HG02571 (cell line): ENCODE measurements around the gene DENND2D.

Source experiments
- ATAC-seq: cut with Tn5 transposase; IDR thresholded peaks from one replicate; pipeline ENCODE4 v1.9.1; 2021; ENCODE audit warnings: mild to moderate bottlenecking, moderate library complexity; ENCODE audit not compliant: unreplicated experiment

The DENND2D gene

DNA sequence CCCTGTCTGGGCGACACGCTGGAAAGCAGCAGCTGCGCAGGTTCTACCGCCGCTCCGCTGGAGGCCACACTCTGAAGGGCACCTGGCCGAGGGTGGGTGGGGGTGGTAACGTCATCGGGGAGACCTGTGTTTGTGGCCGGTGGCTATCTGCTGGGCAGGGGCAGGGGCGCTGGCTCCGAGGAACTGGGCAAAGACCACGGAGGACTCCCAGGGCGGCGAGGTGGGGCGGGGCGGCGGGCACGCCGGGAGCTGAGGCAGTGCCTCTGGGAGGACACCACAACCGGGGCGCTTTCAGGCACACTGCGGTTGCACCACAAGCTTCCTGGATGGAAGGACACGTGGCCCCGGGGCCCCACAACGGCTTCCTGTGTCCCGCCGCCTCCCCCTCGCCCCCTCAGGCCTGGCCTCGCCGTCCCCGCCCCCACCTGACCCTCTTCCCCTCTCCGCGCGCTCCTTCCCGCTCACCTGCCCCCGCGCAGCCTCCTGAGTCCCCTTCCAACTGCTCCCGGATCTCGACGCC lies 3.3 kb upstream of the DENND2D start:
- peak; percentile 68 for ATAC-seq

DNA sequence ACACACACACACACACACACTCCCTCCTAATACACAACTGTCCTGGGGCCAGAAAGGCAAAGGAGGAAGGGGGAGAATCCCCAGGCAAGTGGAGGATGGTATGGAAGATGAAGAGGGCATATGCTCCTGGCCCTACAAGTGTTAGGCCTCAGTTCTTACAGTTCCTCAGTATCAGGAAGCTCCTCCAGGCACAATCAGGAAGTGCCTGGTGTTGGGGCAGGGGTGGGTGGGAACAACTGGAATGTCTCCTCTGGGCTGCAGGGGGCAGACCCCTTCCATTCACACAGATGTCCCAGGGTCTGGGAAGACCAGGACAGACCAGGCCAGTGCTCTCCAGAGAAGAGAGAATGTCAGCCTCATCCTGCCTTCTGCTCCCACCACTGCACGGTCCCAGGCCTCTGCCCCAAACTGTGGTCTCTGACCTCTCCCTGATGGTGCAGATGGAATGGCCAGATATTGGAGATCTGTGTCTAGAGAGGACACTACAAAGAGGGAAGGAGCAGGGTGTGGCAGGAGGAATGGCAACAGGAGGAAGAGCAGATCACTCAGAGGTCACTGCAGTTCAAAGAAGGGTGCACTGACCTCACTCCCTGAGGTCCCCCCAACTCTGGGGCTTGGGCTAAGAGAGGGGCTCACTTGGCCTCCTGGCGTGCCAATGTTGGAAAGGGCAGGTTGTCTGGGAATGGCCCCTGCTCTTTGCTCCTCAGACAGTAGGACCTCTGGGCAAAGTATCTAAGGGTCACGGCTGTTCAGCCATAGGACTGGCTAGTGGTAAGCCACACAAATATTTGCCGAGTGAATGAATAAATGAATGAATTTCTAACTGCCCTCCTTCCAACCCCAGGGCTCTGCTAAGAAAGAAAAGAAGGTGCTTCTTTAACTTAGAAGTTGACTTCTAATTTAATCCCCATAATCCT lies 2.5 kb upstream of the DENND2D start:
- ATAC-seq = no peak

DNA sequence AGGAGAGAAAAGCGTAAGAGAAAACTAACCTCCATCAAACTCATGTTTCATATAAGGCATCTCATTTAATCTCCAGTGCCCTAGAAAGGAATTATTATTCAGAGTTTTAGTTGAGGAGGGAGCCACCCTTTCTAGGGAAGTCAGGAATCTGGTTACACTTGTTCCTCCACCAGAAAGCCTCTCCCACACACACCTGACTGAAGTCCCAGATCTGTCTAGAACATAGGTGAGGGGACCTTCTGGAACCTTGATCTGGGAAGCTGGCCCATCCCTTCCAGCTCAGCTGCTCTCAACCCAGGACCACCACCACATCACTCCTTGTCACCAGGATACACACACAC lies 1.9 kb upstream of the DENND2D start:
- ATAC-seq = no peak

DNA sequence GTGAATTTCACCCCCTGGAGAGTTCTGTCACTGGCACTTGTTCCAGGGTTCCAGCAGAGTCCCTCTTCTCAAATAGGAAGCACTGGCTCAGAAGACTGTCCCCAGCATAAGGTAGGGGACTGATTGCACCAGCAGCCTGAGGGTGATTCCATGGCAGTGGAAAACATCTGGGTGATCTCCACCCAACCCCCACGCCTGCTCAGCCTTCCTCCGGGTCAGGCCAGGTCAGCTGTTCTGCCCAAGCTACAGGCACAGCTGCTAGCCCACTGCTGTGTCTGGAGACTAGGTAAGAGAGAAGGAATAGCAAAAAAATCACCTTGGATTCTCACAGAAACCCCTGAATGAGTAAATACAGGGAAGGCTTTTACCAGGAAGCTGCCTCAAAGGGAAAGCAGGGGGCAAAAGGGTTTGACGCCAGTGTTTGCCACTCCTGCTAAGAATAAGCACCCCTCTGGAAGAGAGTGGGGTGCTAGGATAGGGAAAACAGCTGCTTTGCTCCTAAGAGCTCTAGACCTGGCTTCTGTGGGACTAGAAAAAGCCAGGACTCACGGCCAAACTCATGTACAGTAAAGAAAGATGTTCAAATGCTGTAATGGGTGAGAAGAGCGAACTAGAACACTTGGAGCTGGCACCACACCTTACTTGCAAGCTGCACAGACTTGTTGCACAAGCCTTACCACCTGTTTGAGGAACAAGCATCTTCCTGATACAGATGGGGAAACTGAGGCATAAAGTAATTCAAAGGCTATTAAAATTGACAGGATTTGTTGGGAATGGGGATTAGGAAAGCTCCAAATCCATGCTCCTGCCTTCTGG lies 1.0 kb upstream of the DENND2D start:
- no peak for ATAC-seq

DNA sequence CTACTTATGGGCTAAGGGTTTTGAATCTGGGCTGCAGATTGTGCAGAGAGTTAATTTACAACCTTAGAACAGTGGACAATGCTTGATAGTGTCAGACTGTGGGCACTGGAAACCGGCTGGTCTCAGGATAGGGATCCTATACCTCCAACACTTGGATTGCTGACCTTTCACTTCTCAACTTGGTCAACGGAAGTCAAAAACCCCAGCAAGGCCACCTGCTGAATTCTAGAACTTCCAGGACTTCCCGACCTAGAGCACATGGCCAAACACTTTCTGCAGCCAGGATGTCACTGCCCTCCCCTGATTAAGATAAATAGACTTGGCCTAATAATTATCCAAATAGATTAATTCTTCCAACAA lies 336 bp upstream of the DENND2D start:
- ATAC-seq = no peak

DNA sequence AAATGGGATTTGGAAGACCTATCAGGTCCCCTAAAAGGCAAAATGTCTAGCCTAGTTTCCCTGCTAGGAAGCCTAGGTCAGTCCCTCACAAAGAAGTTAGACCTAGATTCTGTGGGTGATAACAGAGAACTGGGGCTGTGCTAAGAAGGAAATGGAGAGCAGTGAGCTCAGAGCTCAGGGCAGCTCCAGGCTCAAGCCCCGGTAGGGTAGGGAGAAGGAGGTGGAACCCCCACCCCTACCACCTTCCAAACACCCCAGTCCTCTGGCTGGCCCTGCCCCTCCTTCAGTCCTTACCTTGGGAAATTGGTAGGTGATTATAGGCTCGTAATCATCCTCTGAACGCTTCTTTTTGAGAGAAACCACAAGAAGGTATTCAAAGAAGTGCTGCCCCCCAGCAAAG lies 1.1 kb downstream of the DENND2D start:
- ATAC-seq = no peak

DNA sequence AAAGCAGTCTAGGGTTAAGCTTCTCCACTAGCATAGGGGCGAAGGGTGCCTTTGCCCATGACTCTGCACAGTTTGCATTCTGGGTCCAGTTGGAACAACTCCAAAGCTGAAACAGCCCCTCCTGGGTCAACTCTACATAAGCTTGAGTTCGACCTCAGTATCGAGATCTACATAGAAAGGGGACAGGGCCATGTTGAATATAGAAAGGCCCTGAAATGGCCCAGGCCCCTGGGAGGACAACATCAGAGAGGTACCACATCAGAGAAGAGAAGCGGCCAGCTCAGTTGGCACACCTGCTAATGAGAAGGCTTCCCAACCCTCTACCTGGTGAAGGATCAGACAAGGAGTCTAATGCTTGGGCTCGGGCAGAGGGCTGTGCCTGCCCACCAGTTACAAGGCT lies 1.6 kb downstream of the DENND2D start:
- ATAC-seq = no peak

DNA sequence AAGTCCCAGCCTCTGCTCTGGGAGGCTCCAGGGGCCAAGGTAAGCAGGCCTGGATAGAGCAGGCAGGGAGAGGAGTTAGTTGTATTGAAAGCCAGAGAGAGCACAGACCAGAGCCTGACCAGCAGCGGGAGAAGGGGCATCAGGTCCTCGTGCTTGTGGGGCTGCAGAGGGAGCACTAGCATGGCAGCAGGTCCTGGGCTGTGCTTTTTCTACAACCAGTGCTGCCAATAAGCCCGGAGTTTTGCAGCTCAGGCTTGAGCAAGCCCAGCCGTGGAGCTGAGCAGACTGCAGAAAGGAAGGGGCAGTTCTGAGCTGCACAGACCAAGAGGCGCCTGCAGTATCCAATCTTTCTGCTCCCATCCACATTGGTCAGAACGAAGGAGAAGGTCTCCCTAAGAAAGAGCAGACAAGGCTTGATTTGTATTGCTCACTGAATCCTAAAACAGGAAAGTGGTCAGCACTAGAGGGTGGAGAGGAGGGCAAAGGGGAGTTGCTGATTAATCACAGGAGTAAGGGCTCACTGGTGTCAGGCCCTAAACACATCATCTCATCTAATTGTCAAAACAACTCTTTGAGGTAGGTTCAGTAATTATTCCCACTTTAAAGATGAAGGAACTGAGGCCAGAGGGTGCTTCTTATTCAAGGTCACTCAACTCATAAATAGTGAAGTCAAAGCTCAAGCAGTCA lies 2.7 kb downstream of the DENND2D start:
- no peak for ATAC-seq

DNA sequence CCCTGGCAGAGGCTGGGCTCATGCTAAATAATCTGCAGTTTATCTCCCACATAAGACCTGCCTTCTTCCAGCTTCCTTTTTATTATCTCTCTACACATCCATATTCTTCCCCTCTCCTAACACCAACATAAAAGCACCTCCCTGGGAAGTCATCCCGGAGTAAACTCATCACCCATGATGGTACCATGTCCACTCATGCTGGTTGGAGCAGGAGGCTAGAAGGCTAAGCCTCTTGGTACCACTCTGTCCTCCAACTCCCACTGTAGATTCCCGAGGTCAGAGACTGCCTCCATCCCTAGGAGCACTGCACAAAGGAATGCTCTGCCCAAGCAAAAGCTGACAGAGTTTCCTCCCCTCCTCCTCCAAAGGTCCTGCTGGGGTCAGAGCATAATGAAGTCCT lies 4.2 kb downstream of the DENND2D start:
- ATAC-seq = no peak

DNA sequence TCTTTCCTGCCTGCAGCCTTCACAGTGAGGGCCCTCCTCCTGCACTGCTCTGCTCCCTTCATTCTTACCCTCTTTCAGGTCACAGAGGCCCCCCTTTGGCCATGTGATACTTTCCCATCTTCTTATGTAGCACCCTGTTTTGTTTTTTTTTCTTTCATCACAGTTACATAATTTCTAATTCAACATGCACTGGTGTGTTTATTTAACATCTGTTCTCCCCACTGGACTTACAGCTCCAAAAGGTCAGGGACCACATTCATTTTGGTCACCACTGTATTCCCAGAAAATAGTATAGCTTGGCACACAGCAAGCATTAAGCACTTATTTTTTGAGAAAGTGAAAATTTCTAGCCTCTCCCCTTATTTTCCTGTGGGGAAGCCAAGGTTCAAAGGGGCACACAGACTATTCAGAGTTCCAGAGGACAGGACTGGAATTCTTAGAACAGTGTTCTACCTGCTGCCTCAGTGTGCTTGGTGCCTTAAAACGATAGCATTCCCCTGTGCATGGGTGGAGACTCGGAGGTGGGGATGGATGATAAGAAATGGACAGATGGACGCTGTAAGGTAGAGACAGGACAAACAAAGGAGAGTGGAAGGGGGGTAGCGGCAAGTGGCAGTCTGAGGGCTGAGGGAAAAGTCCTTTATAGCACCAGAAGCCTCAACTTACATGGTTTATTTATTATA lies 5.3 kb downstream of the DENND2D start:
- no peak for ATAC-seq

DNA sequence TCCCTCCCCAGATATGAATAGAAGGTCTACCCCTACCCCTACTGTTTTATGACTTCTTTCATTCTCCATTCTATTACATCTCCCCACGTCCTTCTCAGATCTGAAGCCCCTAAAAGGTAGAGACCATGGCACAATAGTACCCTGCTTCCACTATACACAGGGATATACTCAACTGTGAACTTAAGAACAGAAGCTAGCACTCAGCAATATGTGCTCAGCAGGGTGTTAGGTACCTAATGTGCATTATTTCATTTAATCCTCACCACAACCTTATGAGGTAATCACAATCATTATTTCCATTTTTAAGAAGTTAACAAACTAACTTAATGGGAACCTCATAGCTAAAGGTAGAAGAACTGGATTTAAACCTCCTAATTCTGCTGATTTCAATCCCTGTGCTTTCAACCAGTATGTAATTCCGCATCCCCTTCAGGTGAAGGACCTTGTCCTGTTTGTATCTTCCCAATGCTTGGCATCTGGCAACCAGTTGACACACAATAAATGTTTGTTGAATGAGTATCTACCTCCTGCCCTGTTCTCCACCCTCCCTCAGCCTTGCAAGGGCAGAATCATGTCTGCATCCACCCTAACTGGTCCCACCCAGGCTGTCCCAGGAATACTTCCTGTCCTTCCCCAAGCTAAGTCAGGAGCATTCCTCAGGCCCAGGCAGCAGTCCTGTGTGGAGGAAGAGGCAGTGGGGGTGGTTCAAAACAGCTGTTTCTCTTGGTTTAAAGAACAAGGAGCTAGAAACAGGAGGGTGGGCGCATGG lies 6.5 kb downstream of the DENND2D start:
- no peak for ATAC-seq

DNA sequence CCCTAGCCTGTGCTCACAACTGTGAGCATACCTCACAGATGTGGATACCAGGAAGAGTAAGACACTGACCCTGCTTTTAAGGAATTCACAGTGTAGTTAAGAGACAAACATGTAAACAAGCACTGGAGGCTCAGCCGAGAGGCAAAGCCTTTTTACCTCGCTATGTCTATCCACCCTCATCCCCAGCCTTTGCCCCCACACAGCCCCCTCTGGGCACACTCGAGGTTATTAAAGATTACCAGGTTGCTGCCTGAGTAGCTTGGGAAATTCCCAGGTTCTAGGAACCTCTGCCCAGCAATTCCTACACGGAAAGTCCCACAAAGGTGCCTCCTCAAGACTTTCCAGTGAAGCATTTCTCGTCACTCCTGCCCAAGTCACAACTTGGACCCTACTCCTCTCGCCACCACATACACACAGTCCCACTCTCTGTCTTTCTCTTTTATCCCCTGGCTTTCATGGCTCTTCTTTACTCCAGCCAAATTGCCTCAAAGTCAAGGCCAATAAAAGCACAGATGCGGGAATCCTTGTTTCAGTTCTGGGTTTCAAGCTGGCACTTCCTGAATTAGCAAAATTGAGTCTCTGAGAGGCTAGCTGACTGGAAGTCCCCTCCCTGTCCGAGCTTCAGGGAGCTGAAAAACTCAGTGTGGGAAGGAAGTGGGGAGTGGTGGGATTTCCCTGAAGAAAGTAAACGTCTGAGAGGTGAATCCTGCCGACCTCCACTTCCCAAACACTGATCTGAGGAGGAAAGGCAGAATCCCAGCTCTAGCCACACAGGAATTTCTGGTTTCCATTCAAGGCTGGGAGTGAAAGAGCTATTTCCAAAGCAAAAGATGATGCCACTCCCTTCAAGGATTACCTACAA lies 7.6 kb downstream of the DENND2D start:
- ATAC-seq = no peak

DNA sequence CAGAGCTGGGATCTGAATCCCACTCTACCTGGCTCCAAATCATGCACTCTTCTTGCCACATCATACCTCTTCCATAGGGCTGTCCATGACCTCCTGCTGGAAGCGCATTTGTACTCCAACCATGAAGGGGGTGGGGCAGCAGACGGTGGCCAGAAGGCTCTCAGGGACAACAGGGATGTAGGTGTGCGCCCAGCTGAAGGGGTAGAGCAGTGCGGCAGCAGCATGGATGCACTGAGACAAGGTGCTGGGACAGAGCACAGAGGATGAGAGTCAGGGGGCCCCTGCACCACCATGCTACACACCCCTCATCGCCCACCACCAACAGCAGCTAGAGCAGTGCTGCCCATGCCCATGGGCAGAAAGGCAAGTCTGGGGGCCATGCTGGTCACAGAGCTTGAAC lies 8.4 kb downstream of the DENND2D start:
- no peak for ATAC-seq

DNA sequence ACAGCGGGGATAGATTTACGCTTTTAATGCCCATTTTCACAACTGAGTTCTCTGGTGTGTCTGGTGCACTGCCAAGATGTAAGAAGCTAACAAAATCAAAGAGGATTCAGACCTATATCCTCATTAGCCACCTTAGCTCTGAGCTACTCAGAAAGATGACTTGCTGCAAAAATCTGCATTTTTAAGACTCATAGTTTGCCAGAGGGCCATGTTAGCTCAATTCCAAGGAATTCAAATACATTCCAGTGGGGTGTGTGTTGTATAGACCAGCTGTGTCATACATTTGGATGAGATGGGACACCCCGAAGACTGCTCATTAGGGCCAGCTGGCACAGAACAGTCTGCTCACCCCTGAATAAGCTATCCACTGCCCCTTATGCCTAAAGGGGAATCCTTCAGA lies 8.9 kb downstream of the DENND2D start:
- ATAC-seq = no peak

DNA sequence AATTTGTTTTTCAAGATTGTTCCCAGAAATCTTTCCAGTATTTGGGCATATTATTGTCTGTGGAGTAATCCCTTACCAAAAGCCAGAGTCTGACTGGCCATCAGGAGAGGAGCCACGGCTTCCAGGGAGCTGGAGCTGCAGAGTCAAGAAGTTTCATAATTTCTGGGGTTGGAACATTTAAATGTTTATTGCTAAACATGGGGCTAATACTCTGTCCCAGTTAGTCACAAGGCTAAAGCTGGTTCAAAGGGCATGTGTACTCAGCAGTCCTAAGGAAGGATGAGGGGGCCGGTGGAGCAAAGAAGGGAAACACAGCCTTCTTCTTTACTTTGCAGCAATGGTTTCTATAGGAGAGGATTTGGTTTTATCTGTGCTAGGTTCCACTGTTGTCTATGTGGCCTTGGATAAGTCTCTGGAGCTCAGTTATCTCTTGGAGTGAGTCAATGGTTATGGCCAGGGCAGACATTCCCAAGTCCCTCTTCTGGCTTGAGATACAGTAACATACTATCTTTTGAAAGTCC lies 9.5 kb downstream of the DENND2D start:
- no peak for ATAC-seq

DNA sequence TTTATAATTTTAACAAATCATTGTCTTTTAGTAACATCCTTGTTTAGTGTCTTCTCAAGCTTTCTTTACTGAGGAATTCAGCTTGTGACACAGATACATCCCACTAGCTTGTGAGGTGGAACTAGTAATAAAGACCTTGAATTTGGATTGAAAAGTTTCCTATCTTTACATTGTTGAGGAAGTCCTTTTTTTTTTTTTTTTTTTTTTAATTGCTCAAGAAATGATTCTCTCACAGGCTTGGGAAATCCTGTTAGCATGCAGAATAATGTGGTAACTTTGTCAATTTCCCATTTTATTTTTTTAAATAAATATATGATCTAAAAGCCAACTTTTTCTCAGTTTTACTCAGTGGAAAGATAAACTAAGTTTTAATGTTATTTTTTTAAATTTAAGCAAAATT lies 15.8 kb downstream of the DENND2D start:
- no peak for ATAC-seq

DNA sequence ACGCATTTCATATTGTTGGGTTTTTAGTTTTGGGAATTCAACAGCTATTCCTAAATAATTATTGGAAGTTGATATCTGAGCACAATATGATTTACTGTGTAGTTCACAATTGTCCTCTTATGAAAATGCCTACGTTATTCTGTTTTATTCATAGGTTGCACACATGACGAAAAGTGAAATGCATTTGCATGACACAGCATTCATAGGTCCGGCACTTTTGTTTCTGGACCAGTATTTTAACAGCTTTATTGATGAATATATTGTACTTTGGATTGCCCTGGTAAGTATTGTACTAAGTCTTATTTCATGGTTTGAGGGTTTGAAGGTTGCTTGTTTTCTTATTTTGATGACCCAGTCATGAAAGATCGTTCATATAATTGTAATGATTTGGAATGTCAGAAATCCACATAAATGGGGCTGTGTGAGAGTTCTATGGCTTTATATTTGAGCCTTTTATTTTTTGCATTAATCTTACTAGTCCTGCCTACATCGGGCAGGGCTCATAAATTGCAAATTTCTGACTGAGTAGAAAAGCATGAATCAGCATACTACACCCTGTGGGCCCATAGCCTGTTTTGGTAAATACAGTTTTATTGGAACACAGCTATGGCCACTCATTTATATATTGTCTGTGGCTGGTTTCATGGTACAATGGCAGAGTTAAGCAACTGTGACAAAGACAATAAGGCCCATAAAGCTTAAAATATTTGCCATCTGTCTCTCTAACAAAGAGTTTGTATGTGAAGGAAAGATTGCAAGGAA lies 17.0 kb downstream of the DENND2D start:
- no peak for ATAC-seq

DNA sequence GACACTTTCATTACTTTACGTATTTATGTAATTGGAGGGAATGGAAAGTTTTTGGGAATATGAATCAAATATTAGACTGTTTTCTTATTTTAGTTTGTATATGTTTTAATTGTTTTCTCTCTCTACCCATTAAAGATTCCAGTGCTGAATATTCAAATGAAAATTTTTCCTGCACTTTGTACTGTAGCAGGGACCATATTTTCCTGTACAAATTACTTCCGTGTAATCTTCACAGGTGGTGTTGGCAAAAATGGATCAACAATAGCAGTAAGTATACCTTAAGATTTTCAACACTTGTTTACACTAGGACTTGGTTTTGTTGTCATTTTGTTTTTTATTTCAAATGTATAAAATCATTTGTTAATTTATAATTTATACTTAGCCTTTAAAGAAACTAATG lies 18.4 kb downstream of the DENND2D start:
- ATAC-seq = no peak
